Thoracic aorta (tissue), 2 donors: ENCODE measurements around the gene TEX30. TPM values are rescaled to one million over a fixed set of nuclear protein-coding genes. Genes with fewer than 3 reads are reported as not detected.
A peak's percentile ranks its signal among the peaks of the same experiment; 100 is the strongest.

Source experiments
- ATAC-seq: fragments of 150-250 bp; one replicate; pipeline ENCODE4 v1.8.0; 2017; ENCODE audit warnings: low read depth; ENCODE audit not compliant: insufficient number of reproducible peaks, low FRiP score
- DNase-seq: peaks from one replicate; pipeline ENCODE4 v3.0.0-alpha.2; 2020; ENCODE audit warnings: low spot score
- H3K27ac ChIP-seq, 2 donors: fragments of 200-600 bp; sonication (generic); 1 replicate in 1 of 2; 2 replicates in 1 of 2; pipeline ENCODE4 v1.5.1; 2016; ENCODE audit warnings: mild to moderate bottlenecking in 2 of 2, moderate library complexity in 2 of 2
- H3K27me3 ChIP-seq: fragments of 200-600 bp; sonication (generic); replicated peaks from 2 replicates; pipeline ENCODE4 v1.6.0; 2016; ENCODE audit warnings: mild to moderate bottlenecking; ENCODE audit not compliant: insufficient read depth
- H3K36me3 ChIP-seq: fragments of 200-600 bp; sonication (generic); one replicate; pipeline ENCODE4 v1.5.1; 2016
- H3K4me1 ChIP-seq, 2 donors: fragments of 200-600 bp; sonication (generic); 1 replicate in 1 of 2; 2 replicates in 1 of 2; pipeline versions ENCODE4 v1.5.1 to v1.6.0; 2016; ENCODE audit warnings: low read depth in 2 of 2, mild to moderate bottlenecking in 1 of 2; ENCODE audit not compliant: control insufficient read depth in 1 of 2
- H3K4me3 ChIP-seq: fragments of 200-600 bp; sonication (generic); 2 replicates; pipeline ENCODE4 v1.5.1; 2016; ENCODE audit warnings: mild to moderate bottlenecking
- H3K9me3 ChIP-seq: fragments of 200-600 bp; sonication (generic); 2 replicates; pipeline ENCODE4 v1.5.1; 2016
- total RNA-seq, 2 donors: library from RNA; depleted of rRNA; stranded (reverse); fragments of >200 nt; gene quantifications; one replicate each; pipeline versions ENCODE4 v1.1.0 to v1.2.3, GENCODE V29; 2016
- TF ChIP-seq, protein P1 (sequence below): fragments of 200-600 bp; sonication (generic); IDR thresholded peaks from one replicate; pipeline ENCODE4 v1.5.1; 2019; ENCODE audit warnings: antibody characterized with exemption

The TEX30 gene
- total RNA-seq, 2 donors from 2014 or later: 2.8 to 8.0 TPM

DNA sequence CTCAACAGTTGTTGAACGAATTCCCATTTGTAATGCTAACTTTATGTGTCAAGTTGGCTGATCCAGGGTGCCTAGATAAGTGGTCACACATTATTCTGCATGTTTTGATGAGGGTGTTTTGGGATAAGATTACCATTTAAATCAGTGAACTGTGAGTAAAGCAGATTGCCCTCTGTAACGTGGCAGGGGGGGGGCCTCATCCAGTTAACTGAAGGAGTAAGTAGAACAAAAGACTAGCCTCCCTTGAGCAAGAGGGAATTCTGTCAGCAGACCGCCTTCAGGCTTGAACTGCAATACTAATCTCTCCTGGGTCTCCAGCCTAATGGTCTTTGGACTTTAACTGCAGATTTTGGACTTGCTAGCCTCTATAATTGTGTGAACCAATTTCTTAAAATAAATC, 4.2 kb upstream of the TEX30 start:
- no peak for ATAC-seq
- Histone ChIP-seq H3K27me3 (no peaks in the 10 kb centered on the region), H3K9me3 (no peaks in the 10 kb centered on the region), H3K4me1 (peaks cover under 1 to 3% of the 10 kb centered on the region in 2 donors), H3K4me3 (no peak overlapping the region), H3K27ac (no peak overlapping the region), H3K36me3 (no peaks in the 10 kb centered on the region)
- no peak for DNase-seq
- TF ChIP-seq, protein P1, sequence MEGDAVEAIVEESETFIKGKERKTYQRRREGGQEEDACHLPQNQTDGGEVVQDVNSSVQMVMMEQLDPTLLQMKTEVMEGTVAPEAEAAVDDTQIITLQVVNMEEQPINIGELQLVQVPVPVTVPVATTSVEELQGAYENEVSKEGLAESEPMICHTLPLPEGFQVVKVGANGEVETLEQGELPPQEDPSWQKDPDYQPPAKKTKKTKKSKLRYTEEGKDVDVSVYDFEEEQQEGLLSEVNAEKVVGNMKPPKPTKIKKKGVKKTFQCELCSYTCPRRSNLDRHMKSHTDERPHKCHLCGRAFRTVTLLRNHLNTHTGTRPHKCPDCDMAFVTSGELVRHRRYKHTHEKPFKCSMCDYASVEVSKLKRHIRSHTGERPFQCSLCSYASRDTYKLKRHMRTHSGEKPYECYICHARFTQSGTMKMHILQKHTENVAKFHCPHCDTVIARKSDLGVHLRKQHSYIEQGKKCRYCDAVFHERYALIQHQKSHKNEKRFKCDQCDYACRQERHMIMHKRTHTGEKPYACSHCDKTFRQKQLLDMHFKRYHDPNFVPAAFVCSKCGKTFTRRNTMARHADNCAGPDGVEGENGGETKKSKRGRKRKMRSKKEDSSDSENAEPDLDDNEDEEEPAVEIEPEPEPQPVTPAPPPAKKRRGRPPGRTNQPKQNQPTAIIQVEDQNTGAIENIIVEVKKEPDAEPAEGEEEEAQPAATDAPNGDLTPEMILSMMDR: no peak

DNA sequence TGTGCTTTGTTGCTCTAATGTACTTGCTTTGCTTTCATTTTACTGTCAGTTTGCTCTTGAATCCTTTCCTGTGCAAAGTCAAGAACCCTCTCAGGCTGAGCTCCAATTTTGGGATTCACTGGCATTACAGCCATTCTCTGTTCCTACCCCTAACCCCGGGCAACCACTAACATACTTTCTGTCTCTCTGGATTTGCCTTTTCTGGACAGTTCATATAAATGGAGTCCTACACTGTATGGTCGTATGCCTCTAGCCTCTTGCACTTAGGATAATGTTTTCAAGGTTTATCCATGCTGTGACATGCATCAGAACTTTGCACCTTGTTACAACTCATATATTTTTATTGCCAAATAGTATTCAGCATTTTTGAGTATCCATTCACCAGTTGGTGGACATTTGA, 2.7 kb upstream of the TEX30 start:
- Histone ChIP-seq H3K4me1 (peaks cover 7 to 8% of the 10 kb centered on the region in 2 donors), H3K4me3 (no peak overlapping the region), H3K27ac (no peak overlapping the region), H3K9me3 (no peaks in the 10 kb centered on the region), H3K27me3 (no peaks in the 10 kb centered on the region), H3K36me3 (no peaks in the 10 kb centered on the region)
- TF ChIP-seq, protein P1: no peak
- DNase-seq: no peak
- ATAC-seq: no peak

DNA sequence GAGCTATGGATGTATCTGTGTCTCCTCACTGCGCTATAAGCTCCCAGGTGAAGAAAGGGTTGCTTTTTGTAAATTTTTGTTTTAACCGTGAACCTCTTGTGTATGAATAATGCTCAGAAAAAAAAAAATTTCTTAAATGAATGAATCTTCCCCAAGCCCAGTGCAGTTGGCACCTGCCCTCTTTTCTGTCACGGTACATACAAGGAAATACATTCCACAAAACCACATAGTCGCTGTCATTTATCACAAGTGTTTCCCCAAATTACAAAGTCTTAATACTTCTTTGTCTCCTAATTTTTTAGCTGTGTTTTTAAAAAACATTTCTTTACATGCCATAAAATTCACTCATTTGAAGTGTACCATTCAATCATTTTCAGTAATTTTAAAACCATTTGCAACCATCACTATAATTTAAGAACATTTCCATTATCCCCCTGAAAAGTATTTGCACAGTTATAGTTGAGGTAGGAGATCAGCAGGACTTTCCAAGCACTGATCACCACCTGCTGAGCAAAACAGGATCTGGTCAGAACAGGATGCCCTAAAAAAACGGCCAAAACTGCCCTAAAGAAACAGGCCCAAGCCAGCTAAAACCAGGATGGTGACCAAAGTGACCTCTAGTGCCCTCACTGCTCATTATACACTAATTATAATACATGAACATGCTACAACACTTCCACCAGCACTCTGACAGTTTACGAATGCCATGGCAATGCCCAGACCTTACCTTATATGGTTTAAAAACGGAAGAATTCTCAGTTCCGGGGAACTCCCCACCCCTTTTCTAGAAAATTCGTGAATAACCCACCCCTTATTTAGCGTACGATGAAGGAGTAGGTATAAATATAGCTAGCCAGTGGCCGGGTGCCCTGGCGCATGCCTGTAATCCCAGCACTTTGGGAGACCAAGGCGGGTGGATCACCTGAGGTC, 1.3 kb upstream of the TEX30 start:
- TF ChIP-seq, protein P1: no peak
- peaks cover 7 to 8% of the 10 kb centered on the region in 2 donors for H3K4me1 ChIP-seq
- ATAC-seq (no peak), DNase-seq (no peak)
- H3K36me3 ChIP-seq: no peaks in the 10 kb centered on the region
- H3K4me3 ChIP-seq: peak overlapping the region; percentile 91
- H3K27ac ChIP-seq: no peak overlapping the region
- H3K27me3 ChIP-seq: no peaks in the 10 kb centered on the region
- H3K9me3 ChIP-seq: no peaks in the 10 kb centered on the region

DNA sequence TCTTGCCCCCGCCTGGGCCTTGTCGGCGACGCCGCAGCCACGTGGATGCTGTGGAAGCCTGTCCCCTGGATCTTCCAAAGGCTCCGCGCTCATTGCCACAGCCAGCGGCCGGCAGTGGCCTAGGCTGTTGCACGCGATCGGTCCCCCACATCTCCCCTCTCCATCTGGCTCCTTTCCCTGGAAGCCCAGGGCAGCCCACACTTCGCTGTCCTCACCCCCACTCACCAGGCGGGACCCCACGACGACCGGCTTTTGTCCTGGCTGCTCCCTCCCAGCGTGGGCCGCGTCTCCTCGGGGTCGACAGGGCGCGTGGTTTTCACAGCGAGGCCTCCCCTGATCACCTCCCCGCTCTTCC, 605 bp upstream of the TEX30 start:
- Histone ChIP-seq H3K4me1 (peaks cover 7 to 8% of the 10 kb centered on the region in 2 donors), H3K9me3 (no peaks in the 10 kb centered on the region), H3K36me3 (no peaks in the 10 kb centered on the region), H3K4me3 (peak overlapping the region; percentile 91), H3K27me3 (no peaks in the 10 kb centered on the region), H3K27ac (peak overlapping the region; percentile 74 to 80)
- DNase-seq (no peak), ATAC-seq (no peak)
- TF ChIP-seq, protein P1: no peak

DNA sequence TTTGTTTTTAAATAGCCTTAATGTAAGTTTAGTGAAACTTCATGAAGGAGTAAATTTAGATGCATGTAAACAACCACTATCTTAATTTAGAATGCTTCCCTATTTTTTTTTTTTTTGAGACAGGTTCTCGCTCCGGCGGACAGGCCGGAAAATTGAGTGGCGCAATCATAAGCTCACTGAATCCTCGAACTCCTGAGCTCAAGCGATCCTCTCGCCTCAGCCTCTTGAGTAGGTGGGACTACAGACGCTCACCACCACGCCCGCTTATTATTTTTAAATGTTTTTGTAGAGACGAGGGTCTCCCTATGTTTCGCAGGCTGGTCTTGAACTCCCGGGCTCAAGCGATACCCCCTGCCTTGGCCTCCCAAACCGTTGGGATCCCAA, 1.6 kb downstream of the TEX30 start:
- H3K36me3 ChIP-seq: no peaks in the 10 kb centered on the region
- no peak overlapping the region for H3K4me3 ChIP-seq
- ATAC-seq: no peak

More for the DNA sequence above, 1.6 kb downstream of the TEX30 start:
- Histone ChIP-seq H3K27me3 (no peaks in the 10 kb centered on the region), H3K4me1 (peaks cover 7 to 8% of the 10 kb centered on the region in 2 donors), H3K9me3 (no peaks in the 10 kb centered on the region), H3K27ac (no peak overlapping the region)
- TF ChIP-seq, protein P1: no peak
- DNase-seq: no peak
